ENCODE measurements around the gene SERPINA1. TPM values are rescaled to one million over a fixed set of nuclear protein-coding genes. Genes with fewer than 3 reads are reported as not detected.

SERPINA1 gene
- total RNA-seq, 1 experiment from 2014 or later = not detected

- Histone ChIP-seq H3K23me2 (ENCODE audit: insufficient read length, low read depth, low read length, poor library complexity, severe bottlenecking) (no peaks in the 10 kb centered on the region), H3K27ac (ENCODE audit: insufficient read length, low read depth, low read length) (no peak overlapping the region), H2AK5ac (ENCODE audit: insufficient read length, low read length) (no peak overlapping the region), H2BK15ac (ENCODE audit: low read depth, low read length) (no peak overlapping the region), H3T11ph (ENCODE audit: low read length) (no peak overlapping the region), H4K8ac (replicated peaks; ENCODE audit: insufficient read length, low read depth, low read length) (no peak overlapping the region), H3K56ac (ENCODE audit: insufficient read length, low read depth, low read length) (no peak overlapping the region), H3K4me1 (ENCODE audit: insufficient read depth, low read length) (peaks cover 7% of the 10 kb centered on the region; the same call in 1 of the 2 replicates), H2BK120ac (ENCODE audit: low read depth, low read length, poor library complexity, severe bottlenecking) (no peak overlapping the region), H3K23ac (ENCODE audit: insufficient read length, low read depth, low read length) (no peak overlapping the region), H3K9me3 (ENCODE audit: control insufficient read depth, low read depth, low read length) (no peaks in the 10 kb centered on the region), H3K79me1 (ENCODE audit: insufficient read depth, low read depth, low read length, poor library complexity, severe bottlenecking) (no peaks in the 10 kb centered on the region), H2BK12ac (ENCODE audit: insufficient read length, low read depth, low read length) (no peak overlapping the region), H2AFZ (ENCODE audit: low read length) (no peak overlapping the region), H2BK20ac (ENCODE audit: low read depth, low read length, poor library complexity, severe bottlenecking) (no peak overlapping the region), H3K4me2 (ENCODE audit: insufficient read depth, insufficient read length, low read length) (no peak overlapping the region), H4K91ac (ENCODE audit: insufficient read length, low read depth, low read length) (no peak overlapping the region), H3K4ac (ENCODE audit: low read depth, low read length) (no peak overlapping the region; the same call in 1 of the 2 replicates), H3K79me2 (ENCODE audit: insufficient read depth, low read length) (no peaks in the 10 kb centered on the region), H4K5ac (ENCODE audit: insufficient read length, low read depth, low read length) (no peak overlapping the region), H4K20me1 (ENCODE audit: control insufficient read depth, insufficient read depth, insufficient read length) (no peaks in the 10 kb centered on the region), H3K9ac (ENCODE audit: extremely low read depth, insufficient read length, low read length) (no peak overlapping the region), H2BK5ac (ENCODE audit: insufficient read length, low read length) (no peak overlapping the region), H3K18ac (ENCODE audit: insufficient read length, low read depth, low read length) (no peak overlapping the region), H3K27me3 (ENCODE audit: insufficient read depth, low read length) (no peaks in the 10 kb centered on the region), H3K14ac (ENCODE audit: insufficient read depth, low read length) (no peak overlapping the region)
- Mint-ChIP-seq H3K36me3 (ENCODE audit: insufficient read depth in 1 of 3, low read depth in 3 of 3) (no peaks in the 10 kb centered on the region), H3K27me3 (ENCODE audit: low read depth) (peaks cover 18% of the 10 kb centered on the region), H3K27ac (no peak overlapping the region), H3K4me3 (no peak overlapping the region), H3K9me3 (no peaks in the 10 kb centered on the region), H3K4me1 (peaks cover 39 to 52% of the 10 kb centered on the region in 2 experiments)
- no peak for DNase-seq
- no peak for TF ChIP-seq CTCF (conservative IDR thresholded peaks at IDR 0.05)
- WGBS (ENCODE audit: extremely low coverage, insufficient read length, low lambda C conversion rate) = no CpG with 5 or more reads among the region's 16 CpGs
Observed at GRCh38 chr14:94380225-94381148, 7.9 kb downstream of the SERPINA1 start.

All from H9 (cell line).